Activated CD8-positive, alpha-beta memory T cell treated with anti-CD3 and anti-CD28 coated beads for 24 hours (primary cell): ENCODE results near the gene STAU1.
"Not testable (repeated sequence)": the region's sequence is repeated elsewhere in the genome, so short reads cannot be mapped to it uniquely, and the experiment has no call there.

Source experiments
- DNase-seq: peaks from one replicate; pipeline ENCODE4 v3.0.0-alpha.2; 2020

STAU1 gene

DNA sequence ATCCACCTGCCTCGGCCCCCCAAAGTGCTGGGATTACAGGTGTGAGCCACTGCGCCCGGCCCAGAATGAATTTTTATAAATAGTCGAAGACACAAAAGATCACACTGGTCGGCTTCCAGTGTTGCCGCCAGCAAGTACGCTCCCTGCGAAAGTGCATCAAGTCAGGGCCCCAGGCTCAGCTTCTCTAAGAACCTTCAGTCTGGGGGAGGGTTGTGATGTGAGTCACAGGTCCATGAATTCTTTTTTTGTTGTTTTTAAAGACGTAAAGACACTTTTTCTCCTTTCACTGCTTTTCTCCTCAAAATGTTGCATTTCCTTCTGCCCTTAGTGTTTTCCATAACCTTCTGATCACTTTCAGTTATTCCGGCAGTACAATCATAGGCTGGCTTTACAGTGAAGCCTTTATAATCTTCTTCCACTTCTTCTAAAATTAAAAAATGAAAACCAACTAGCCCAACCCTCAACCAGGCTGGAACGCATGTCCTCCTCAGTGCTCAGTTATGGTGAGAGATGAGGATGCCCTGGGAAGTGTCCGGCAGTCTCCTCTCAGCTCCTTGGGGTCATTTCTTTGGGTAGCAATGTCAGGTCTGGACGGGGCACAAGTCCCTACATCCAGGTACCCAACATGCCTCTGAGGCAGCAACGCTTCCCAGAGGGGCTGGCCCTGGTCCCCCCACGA, 75.4 kb downstream of the STAU1 start:
- DNase-seq, result no peak

GRCh38 chr20:49110767-49111694, 77.1 kb downstream of the STAU1 start:
- DNase-seq, result no peak

DNA sequence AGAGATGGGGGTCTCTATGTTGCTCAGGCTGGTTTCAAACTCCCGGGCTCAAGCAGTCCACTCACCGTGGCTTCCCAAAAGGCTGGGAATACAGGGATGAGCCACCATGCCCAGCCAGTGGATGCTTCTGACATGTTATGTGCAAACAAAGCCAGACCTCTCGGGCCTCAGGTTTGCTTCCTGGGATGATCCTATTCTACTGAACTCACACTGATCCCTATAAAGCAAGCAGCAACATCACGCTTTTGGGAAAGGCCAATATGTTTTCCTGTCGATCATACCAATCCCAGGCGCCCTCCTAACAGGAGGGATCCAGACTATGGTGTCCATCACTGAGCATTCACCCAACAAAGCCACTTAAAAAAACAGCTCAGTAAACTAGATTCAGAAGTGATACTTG, 81.8 kb downstream of the STAU1 start:
- DNase-seq, result no peak

GRCh38 chr20:49104979-49105547, 83.1 kb downstream of the STAU1 start:
- DNase-seq, result not testable (repeated sequence)

GRCh38 chr20:49104365-49104648, 83.8 kb downstream of the STAU1 start:
- no peak for DNase-seq

DNA sequence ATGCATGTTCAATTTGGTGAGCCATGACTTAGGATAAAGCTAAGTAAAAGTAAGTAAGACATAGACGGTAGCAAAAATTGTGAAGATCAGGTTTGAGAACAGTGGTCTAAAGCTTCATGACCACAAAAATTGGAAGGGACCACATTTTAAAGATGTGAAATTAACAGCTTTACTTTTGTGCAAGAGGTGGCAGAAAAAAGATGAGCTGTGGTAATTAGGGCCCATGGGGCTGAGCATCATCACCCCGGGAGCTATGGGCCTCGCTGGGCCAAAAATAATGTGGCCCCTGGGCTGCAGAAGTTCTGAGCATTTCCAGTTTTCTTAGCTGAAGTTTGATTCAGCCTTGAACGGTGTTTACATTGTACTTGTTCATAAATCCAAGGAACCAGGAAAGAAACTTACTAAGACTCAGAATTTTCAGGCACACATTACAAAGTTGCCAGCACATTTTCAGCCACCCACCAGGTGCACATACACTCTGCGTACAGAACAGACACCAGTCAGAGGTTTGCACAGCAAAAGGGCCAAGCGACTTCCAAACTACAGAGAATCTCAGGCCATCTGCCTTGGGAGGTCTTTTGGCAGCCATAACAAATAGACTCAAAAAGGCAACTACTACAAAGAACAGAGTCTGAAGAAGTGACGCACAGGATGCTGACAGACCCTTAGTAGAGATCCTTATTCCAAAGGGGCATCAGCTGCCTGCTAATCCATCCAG, 84.3 kb downstream of the STAU1 start:
- DNase-seq, result no peak

GRCh38 chr20:49103019-49103418, 85.1 kb downstream of the STAU1 start:
- no peak for DNase-seq

DNA sequence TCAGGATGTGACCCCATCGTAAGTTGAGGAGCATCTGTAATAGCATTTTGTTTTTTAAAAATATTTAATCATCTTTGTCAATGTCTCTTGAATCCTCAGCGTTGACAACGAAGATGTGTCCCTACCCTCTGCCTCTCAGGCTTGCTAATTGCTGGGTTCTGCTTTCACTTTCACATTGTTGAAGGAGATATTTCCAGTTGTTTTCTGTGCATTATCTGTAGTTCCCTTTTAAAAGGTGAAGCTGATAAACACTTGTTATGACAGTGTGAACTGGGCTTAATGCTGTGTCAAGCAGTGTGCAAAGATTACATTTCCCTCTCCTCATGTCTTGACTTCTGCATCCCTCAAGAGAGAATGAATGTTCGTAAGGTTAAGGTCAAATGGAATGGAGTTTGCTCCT, 87.2 kb downstream of the STAU1 start:
- no peak for DNase-seq

GRCh38 chr20:49100292-49100691, 87.8 kb downstream of the STAU1 start:
- not testable (repeated sequence) for DNase-seq

DNA sequence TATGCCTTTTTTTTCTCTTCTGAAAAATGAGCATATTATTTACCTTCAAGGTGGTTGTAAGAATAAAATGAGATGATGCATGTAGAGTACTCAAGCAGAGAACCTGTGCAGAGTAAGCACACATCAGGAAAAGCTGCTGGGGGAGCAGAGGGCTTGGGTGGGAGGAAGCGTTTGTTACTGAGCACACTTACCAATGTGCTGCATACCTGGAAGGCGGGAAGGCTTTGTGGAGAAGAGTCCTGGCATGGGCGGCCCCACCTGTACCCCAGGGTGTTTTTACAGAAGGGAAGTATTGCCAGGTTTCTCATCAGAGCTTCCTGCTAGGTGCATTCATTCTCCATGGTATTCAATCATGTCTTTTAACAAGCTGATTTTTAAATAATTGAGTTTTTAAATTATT, 89.1 kb downstream of the STAU1 start:
- DNase-seq, result no peak

- no peak for DNase-seq
These were observed 90.0 kb downstream of the STAU1 start for GRCh38 chr20:49098136-49098535.

- no peak for DNase-seq
These were observed 91.0 kb downstream of the STAU1 start for GRCh38 chr20:49097159-49097558.

DNA sequence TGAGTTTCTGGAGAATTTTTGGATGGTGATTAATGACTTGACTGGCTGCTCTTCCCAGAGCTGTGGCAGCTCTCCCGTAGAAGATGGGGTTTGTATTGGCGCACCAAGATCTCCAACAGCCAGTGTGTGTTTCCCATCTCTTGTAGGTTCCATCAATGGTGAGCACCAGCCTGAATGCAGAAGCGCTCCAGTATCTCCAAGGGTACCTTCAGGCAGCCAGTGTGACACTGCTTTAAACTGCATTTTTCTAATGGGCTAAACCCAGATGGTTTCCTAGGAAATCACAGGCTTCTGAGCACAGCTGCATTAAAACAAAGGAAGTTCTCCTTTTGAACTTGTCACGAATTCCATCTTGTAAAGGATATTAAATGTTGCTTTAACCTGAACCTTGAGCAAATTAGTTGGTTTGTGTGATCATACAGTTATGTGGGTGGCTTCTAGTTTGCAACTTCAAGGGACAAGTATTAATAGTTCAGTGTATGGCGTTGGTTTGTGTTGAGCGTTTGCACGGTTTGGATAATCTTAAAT, 91.9 kb downstream of the STAU1 start:
- no peak for DNase-seq

- no peak for DNase-seq
These were observed 96.4 kb downstream of the STAU1 start for GRCh38 chr20:49091762-49092161.

GRCh38 chr20:49091104-49091503, 97.0 kb downstream of the STAU1 start:
- DNase-seq, result no peak

- DNase-seq, result not testable (repeated sequence)
These were observed 105.8 kb downstream of the STAU1 start for GRCh38 chr20:49082295-49082694.

DNA sequence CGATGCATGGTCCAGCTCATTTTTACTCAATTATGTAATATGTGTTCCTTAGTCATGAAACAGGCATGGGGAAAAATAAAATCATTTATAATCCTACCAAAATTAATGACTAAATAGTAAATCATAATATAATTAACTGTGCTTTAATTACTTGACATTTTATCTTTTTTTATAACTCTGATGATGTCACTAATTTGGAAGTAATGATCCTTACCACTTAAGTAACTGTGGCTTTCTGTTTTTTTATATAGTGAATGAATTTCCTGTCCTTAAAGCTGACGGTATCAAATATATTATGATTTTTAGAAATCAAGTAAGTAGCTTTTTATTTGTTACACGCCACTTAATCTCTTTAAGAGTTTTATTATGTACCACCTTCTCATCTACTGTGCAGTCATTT, 109.8 kb downstream of the STAU1 start:
- no peak for DNase-seq

- DNase-seq, result no peak
These were observed 113.6 kb downstream of the STAU1 start for GRCh38 chr20:49074521-49074920.
